ENCODE results near the gene SNORC. TPM values are rescaled to one million over a fixed set of nuclear protein-coding genes. Genes with fewer than 3 reads are reported as not detected.
A peak's percentile ranks its signal among the peaks of the same experiment; 100 is the strongest.

The SNORC gene
- total RNA-seq, 1 experiment from 2014 or later, result 7.8 TPM

DNA sequence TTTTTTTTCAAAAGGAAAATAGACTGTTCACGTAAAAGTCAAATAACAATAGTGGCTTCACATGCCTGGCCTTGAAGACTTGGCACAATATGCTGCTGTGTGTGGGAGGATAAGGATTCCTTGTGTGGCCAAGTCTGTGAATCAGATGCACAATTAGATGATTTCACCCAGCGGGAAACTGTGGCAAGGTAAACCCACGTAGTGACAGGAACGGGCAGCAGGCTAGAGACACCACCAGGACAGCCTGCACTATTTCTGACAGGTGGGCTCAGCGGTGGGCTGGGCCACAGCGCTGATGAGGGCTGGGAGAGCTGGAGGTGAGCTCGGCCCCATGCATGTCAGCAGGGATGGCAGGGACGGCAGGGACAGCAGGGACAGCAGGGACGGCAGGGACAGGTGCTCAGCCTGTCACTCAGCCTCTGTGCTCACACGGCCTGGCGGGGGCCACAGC lies 21.6 kb downstream of the SNORC start:
- BruUV-seq (replicated peaks), result no TSS peak

DNA sequence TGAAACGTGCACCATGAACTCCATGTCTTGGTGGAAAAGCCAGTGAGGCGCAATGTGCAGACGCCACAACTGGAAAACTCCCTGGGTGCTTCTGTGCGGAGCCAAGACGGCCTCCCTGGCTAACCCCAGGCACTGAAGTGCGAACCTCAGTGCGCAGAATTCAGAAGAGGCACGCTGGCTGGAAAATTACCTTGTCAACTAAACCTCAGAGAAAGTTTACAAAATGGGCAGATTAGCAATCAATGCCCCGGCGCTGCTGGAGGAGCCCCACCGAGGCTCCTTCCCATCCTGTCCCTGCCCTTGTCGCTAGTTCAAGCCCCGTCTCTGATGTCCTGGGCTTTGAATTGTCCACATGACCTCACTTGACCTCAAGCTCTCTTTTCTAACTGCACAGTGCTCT lies 22.2 kb downstream of the SNORC start:
- no peak overlapping the region for H3K27ac Mint-ChIP-seq (ENCODE audit: low read depth, unreplicated experiment)
- peaks cover 5% of the 10 kb centered on the region for H3K36me3 Mint-ChIP-seq (ENCODE audit: insufficient read depth, unreplicated experiment)
- ChIA-PET CTCF (no interaction called here), POLR2A (no interaction called here)
- H3K4me3 Mint-ChIP-seq (ENCODE audit: unreplicated experiment), result no peak overlapping the region
- TF ChIP-seq, protein P1, sequence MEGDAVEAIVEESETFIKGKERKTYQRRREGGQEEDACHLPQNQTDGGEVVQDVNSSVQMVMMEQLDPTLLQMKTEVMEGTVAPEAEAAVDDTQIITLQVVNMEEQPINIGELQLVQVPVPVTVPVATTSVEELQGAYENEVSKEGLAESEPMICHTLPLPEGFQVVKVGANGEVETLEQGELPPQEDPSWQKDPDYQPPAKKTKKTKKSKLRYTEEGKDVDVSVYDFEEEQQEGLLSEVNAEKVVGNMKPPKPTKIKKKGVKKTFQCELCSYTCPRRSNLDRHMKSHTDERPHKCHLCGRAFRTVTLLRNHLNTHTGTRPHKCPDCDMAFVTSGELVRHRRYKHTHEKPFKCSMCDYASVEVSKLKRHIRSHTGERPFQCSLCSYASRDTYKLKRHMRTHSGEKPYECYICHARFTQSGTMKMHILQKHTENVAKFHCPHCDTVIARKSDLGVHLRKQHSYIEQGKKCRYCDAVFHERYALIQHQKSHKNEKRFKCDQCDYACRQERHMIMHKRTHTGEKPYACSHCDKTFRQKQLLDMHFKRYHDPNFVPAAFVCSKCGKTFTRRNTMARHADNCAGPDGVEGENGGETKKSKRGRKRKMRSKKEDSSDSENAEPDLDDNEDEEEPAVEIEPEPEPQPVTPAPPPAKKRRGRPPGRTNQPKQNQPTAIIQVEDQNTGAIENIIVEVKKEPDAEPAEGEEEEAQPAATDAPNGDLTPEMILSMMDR (IDR thresholded peaks at IDR 0.05; ENCODE audit: unreplicated experiment), result no peak
- H3K4me1 Mint-ChIP-seq (ENCODE audit: insufficient read depth, unreplicated experiment), result peaks cover 20% of the 10 kb centered on the region
- BruUV-seq (replicated peaks), result no TSS peak
- no peaks in the 10 kb centered on the region for H3K9me3 Mint-ChIP-seq (ENCODE audit: unreplicated experiment)
- no peaks in the 10 kb centered on the region for H3K27me3 Mint-ChIP-seq (ENCODE audit: insufficient read depth, unreplicated experiment)
- DNase-seq (ENCODE audit: unreplicated experiment), result no peak
- intact Hi-C loops (cut with micrococcal nuclease), result no loop called here

More for the DNA sequence above, 21.6 kb downstream of the SNORC start:
- TF ChIP-seq, protein P1 (IDR thresholded peaks at IDR 0.05; ENCODE audit: unreplicated experiment), result no peak
- no peak overlapping the region for H3K27ac Mint-ChIP-seq (ENCODE audit: low read depth, unreplicated experiment)
- intact Hi-C loops (cut with micrococcal nuclease), result no loop called here
- peak; percentile 73 for DNase-seq (ENCODE audit: unreplicated experiment)
- no peaks in the 10 kb centered on the region for H3K27me3 Mint-ChIP-seq (ENCODE audit: insufficient read depth, unreplicated experiment)
- no peak overlapping the region for H3K4me3 Mint-ChIP-seq (ENCODE audit: unreplicated experiment)
- no peaks in the 10 kb centered on the region for H3K9me3 Mint-ChIP-seq (ENCODE audit: unreplicated experiment)
- H3K36me3 Mint-ChIP-seq (ENCODE audit: insufficient read depth, unreplicated experiment), result peaks cover 5% of the 10 kb centered on the region
- CTCF ChIA-PET, result interaction anchor here (0.5 kb wide), 1 partner anchor 158 kb away, joined by 3 read pairs; no protein-coding TSS in a partner anchor
- POLR2A ChIA-PET, result no interaction called here
- H3K4me1 Mint-ChIP-seq (ENCODE audit: insufficient read depth, unreplicated experiment), result peaks cover 20% of the 10 kb centered on the region

DNA sequence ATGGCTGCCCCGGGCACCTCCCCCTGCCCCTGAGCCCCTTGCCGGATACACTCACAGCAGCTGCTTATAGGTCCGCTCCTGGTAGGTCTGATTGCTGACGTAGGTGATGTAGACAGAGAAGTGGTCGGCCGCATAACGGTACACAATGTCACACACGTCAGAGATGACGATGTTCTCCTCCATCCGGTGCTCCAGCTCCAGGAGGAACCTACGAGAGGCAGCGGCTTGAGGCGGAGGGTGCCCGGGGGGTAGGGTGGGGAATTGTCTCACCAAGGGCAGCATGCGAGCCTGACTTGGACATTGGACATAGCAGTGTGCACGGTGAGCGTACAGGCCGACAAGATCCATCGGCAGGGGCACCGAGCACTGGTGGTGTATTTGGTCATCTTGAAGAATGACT lies 22.8 kb downstream of the SNORC start:
- no peak overlapping the region for H3K4me3 Mint-ChIP-seq (ENCODE audit: unreplicated experiment)
- BruUV-seq (replicated peaks), result no TSS peak
- POLR2A ChIA-PET, result interaction anchor here (0.7 kb wide), 1 partner anchor 52 kb away, joined by 3 read pairs; no protein-coding TSS in a partner anchor
- CTCF ChIA-PET, result no interaction called here
- peaks cover 20% of the 10 kb centered on the region for H3K4me1 Mint-ChIP-seq (ENCODE audit: insufficient read depth, unreplicated experiment)
- intact Hi-C loops (cut with micrococcal nuclease), result no loop called here
- DNase-seq (ENCODE audit: unreplicated experiment), result no peak
- no peaks in the 10 kb centered on the region for H3K9me3 Mint-ChIP-seq (ENCODE audit: unreplicated experiment)
- no peak overlapping the region for H3K27ac Mint-ChIP-seq (ENCODE audit: low read depth, unreplicated experiment)
- H3K27me3 Mint-ChIP-seq (ENCODE audit: insufficient read depth, unreplicated experiment), result no peaks in the 10 kb centered on the region
- TF ChIP-seq, protein P1 (IDR thresholded peaks at IDR 0.05; ENCODE audit: unreplicated experiment), result no peak
- peaks cover 5% of the 10 kb centered on the region for H3K36me3 Mint-ChIP-seq (ENCODE audit: insufficient read depth, unreplicated experiment)

DNA sequence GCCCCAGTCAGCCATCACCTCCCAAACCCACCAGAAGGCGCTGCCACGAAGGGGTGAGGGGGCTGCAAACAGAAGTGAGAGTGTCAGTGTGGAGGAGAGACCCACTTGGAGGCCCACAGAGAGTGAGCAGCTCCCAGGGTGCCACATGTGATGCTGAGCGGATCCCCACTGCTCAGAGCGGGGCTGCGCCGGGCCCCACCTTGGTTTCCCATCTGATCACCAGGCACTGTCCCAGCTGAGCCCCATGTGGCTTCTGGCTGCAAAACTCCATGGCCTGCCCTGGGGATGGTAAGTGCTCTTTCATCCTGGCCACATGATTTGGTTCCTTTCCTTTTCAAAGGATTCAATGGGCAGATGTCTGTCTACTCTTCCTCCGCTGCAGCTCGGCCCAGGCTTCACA lies 23.8 kb downstream of the SNORC start:
- H3K27ac Mint-ChIP-seq (ENCODE audit: low read depth, unreplicated experiment), result no peak overlapping the region
- intact Hi-C loops (cut with micrococcal nuclease), result no loop called here
- BruUV-seq (replicated peaks), result no TSS peak
- CTCF ChIA-PET, result interaction anchor here (1.2 kb wide), 1 partner anchor 135 kb away, joined by 6 read pairs; no protein-coding TSS in a partner anchor
- TF ChIP-seq, protein P1 (IDR thresholded peaks at IDR 0.05; ENCODE audit: unreplicated experiment), result no peak
- peaks cover 5% of the 10 kb centered on the region for H3K36me3 Mint-ChIP-seq (ENCODE audit: insufficient read depth, unreplicated experiment)
- no peaks in the 10 kb centered on the region for H3K27me3 Mint-ChIP-seq (ENCODE audit: insufficient read depth, unreplicated experiment)
- POLR2A ChIA-PET, result no interaction called here
- H3K4me1 Mint-ChIP-seq (ENCODE audit: insufficient read depth, unreplicated experiment), result peaks cover 20% of the 10 kb centered on the region
- no peak overlapping the region for H3K4me3 Mint-ChIP-seq (ENCODE audit: unreplicated experiment)
- DNase-seq (ENCODE audit: unreplicated experiment), result no peak
- H3K9me3 Mint-ChIP-seq (ENCODE audit: unreplicated experiment), result no peaks in the 10 kb centered on the region

All from MCF 10A (cell line).